GM23338 (cell line): ENCODE results near the gene SFT2D3. TPM values are rescaled to one million over a fixed set of nuclear protein-coding genes. Genes with fewer than 3 reads are reported as not detected.
A peak's percentile ranks its signal among the peaks of the same experiment; 100 is the strongest.

Experiments
- ATAC-seq: fragments of 200-7000 bp; cut with Tn5 transposase; 3 replicates; pipeline ENCODE4 v1.9.1; 2020
- DNase-seq: peaks from one replicate; pipeline ENCODE4 v3.0.0-alpha.2; 2015; ENCODE audit warnings: low spot score
- H2AFZ ChIP-seq: fragments of 200-600 bp; sonication (generic); 2 replicates; pipeline ENCODE4 v1.8.0; 2016; ENCODE audit warnings: antibody characterized with exemption, mild to moderate bottlenecking, moderate library complexity
- H3F3A ChIP-seq: fragments of 200-600 bp; sonication (generic); replicated peaks from 2 replicates; pipeline ENCODE4 v1.8.0; 2017; ENCODE audit warnings: antibody characterized with exemption, mixed run types, low read depth
- H3K27ac ChIP-seq: fragments of 200-600 bp; sonication (generic); 2 replicates; pipeline ENCODE4 v1.6.1; 2016; ENCODE audit warnings: low read depth
- H3K27me3 ChIP-seq: fragments of 200-600 bp; sonication (generic); 2 replicates; pipeline ENCODE4 v1.8.0; 2016; ENCODE audit warnings: mild to moderate bottlenecking, mixed run types, moderate library complexity; ENCODE audit not compliant: insufficient read depth
- H3K36me3 ChIP-seq: fragments of 200-600 bp; sonication (generic); 2 replicates; pipeline ENCODE4 v1.8.0; 2016; ENCODE audit warnings: mild to moderate bottlenecking; ENCODE audit not compliant: insufficient read depth
- H3K4me1 ChIP-seq: fragments of 200-600 bp; sonication (generic); 2 replicates; pipeline ENCODE4 v1.8.0; 2016; ENCODE audit warnings: mild to moderate bottlenecking, moderate library complexity; ENCODE audit not compliant: insufficient read depth
- H3K4me2 ChIP-seq: fragments of 200-600 bp; sonication (generic); 2 replicates; pipeline ENCODE4 v1.7.1; 2017; ENCODE audit warnings: mixed run types
- H3K4me3 ChIP-seq: fragments of 200-600 bp; sonication (generic); 2 replicates; pipeline ENCODE4 v1.6.1; 2016; ENCODE audit warnings: mixed run types
- H3K79me2 ChIP-seq: fragments of 200-600 bp; sonication (generic); replicated peaks from 2 replicates; pipeline ENCODE4 v1.8.0; 2017; ENCODE audit warnings: mild to moderate bottlenecking; ENCODE audit not compliant: insufficient read depth
- H3K9me2 ChIP-seq: fragments of 200-600 bp; sonication (generic); 2 replicates; pipeline ENCODE4 v1.8.0; 2017; ENCODE audit not compliant: insufficient read depth
- H4K20me1 ChIP-seq: fragments of 200-600 bp; sonication (generic); replicated peaks from 2 replicates; pipeline ENCODE4 v1.8.0; 2017; ENCODE audit warnings: mild to moderate bottlenecking; ENCODE audit not compliant: insufficient read depth
- H3K27ac Mint-ChIP-seq: 2 replicates; pipeline ENCODE4 v1.8.0; 2020; ENCODE audit warnings: inconsistent platforms, mild to moderate bottlenecking, moderate library complexity, mixed read lengths
- H3K27me3 Mint-ChIP-seq: 3 replicates; pipeline ENCODE4 v1.8.0; 2022; ENCODE audit warnings: low read depth, mild to moderate bottlenecking, moderate library complexity, mixed read lengths, inconsistent platforms; ENCODE audit not compliant: insufficient read depth, poor library complexity
- H3K36me3 Mint-ChIP-seq: 3 replicates; pipeline ENCODE4 v1.8.0; 2021; ENCODE audit warnings: low read depth, mild to moderate bottlenecking, inconsistent platforms, moderate library complexity, mixed read lengths
- H3K4me1 Mint-ChIP-seq: 3 replicates; pipeline ENCODE4 v1.8.0; 2020; ENCODE audit warnings: mild to moderate bottlenecking, inconsistent platforms, mixed read lengths
- H3K4me3 Mint-ChIP-seq: 3 replicates; pipeline ENCODE4 v1.8.0; 2021; ENCODE audit warnings: moderate library complexity, mild to moderate bottlenecking, inconsistent platforms, mixed read lengths
- H3K9me3 Mint-ChIP-seq: 3 replicates; pipeline ENCODE4 v1.8.0; 2020; ENCODE audit warnings: moderate library complexity, mild to moderate bottlenecking, inconsistent platforms, mixed read lengths
- CREB1 ChIP-seq: fragments of 250-450 bp; sonication (Bioruptor Pico); IDR thresholded peaks from 2 replicates; pipeline ENCODE4 v1.5.0; 2020; ENCODE audit warnings: low read depth, mild to moderate bottlenecking, moderate library complexity
- CTCF ChIP-seq, 2 experiments: fragments of 200-600 bp in 1 of 2; sonication (generic) in 1 of 2; conservative IDR thresholded peaks; 2 replicates each; pipeline versions ENCODE4 v1.5.1 to v1.6.1; 2016 to 2017; ENCODE audit warnings: antibody characterized with exemption in 2 of 2, low read depth in 2 of 2, mild to moderate bottlenecking in 2 of 2, moderate library complexity in 1 of 2
- EZH2 ChIP-seq: fragments of 200-600 bp; sonication (generic); IDR thresholded peaks from one replicate; pipeline ENCODE4 v1.8.0; 2017; ENCODE audit warnings: antibody characterized with exemption, mild to moderate bottlenecking, low read depth; ENCODE audit not compliant: unreplicated experiment
- POLR2AphosphoS5 ChIP-seq: IDR thresholded peaks from 2 replicates; pipeline ENCODE4 v1.6.1; 2016; ENCODE audit warnings: antibody characterized with exemption, low read depth
- ZNF114 ChIP-seq: fragments of 250-450 bp; sonication (Bioruptor Pico); IDR thresholded peaks from 2 replicates; pipeline ENCODE4 v1.5.0; 2020; ENCODE audit warnings: mild to moderate bottlenecking, moderate library complexity
- ZNF331 ChIP-seq: fragments of 250-450 bp; sonication (Bioruptor Pico); IDR thresholded peaks from 2 replicates; pipeline ENCODE4 v1.5.0; 2020; ENCODE audit warnings: low read depth, mild to moderate bottlenecking, moderate library complexity
- polyA plus RNA-seq: library from polyadenylated mRNA; unstranded; fragments of >200 nt; fragmentation: Nextera tagmentation; extraction: Ambion mirVana; gene quantifications from 2 replicates; pipeline ENCODE4 v1.2.1, GENCODE V29; 2016
- total RNA-seq: library from RNA; depleted of rRNA; stranded (reverse); fragments of >200 nt; shearing (Covaris generic); gene quantifications from 2 replicates; pipeline ENCODE4 v1.2.3, GENCODE V29; 2014
- TF ChIP-seq, protein P1 (sequence below): IDR thresholded peaks from 2 replicates; pipeline ENCODE4 v1.6.1; 2016; ENCODE audit warnings: antibody characterized with exemption
- TF ChIP-seq, protein P2 (sequence below): IDR thresholded peaks from one replicate; pipeline ENCODE4 v1.6.1; 2018; ENCODE audit warnings: antibody characterized with exemption; ENCODE audit not compliant: unreplicated experiment

The SFT2D3 gene
- total and polyA plus RNA-seq, 2 experiments from 2014 or later = 13.7 TPM; not detected in 1

GRCh38 chr2:127673291-127674069 lies 27.8 kb upstream of the SFT2D3 start:
- Histone ChIP-seq H3K4me3 (no peak overlapping the region), H2AFZ (no peak overlapping the region), H3K27me3 (peaks cover 52% of the 10 kb centered on the region), H3K4me1 (peaks cover 6% of the 10 kb centered on the region), H3K27ac (no peak overlapping the region), H4K20me1 (no peaks in the 10 kb centered on the region), H3K9me2 (no peaks in the 10 kb centered on the region), H3K36me3 (no peaks in the 10 kb centered on the region), H3K79me2 (no peaks in the 10 kb centered on the region), H3K4me2 (no peak overlapping the region), H3F3A (0 out of 2 replicates have a peak, but pooled peaks cover 4% of the 10 kb centered on the region)
- Mint-ChIP-seq H3K9me3 (no peaks in the 10 kb centered on the region; the same call in 2 of the 3 replicates), H3K4me3 (peak overlapping the region; percentile 76; the same call in 2 of the 3 replicates), H3K4me1 (peaks cover 8% of the 10 kb centered on the region), H3K27me3 (peaks cover 46% of the 10 kb centered on the region), H3K36me3 (no peaks in the 10 kb centered on the region), H3K27ac (no peak overlapping the region)
- ATAC-seq = no peak
- no peak for DNase-seq
- TF ChIP-seq, protein P1, sequence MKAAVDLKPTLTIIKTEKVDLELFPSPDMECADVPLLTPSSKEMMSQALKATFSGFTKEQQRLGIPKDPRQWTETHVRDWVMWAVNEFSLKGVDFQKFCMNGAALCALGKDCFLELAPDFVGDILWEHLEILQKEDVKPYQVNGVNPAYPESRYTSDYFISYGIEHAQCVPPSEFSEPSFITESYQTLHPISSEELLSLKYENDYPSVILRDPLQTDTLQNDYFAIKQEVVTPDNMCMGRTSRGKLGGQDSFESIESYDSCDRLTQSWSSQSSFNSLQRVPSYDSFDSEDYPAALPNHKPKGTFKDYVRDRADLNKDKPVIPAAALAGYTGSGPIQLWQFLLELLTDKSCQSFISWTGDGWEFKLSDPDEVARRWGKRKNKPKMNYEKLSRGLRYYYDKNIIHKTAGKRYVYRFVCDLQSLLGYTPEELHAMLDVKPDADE = no peak
- TF ChIP-seq CREB1 (CRISPR knock-in tag) (no peak), ZNF114 (CRISPR knock-in tag) (no peak), ZNF331 (CRISPR knock-in tag) (no peak), CTCF (conservative IDR thresholded peaks at IDR 0.05; ENCODE audit: low read depth in 2 of 2) (no peak), EZH2 (no peak), POLR2AphosphoS5 (no peak)

- H3K27ac Mint-ChIP-seq = no peak overlapping the region
- Histone ChIP-seq H2AFZ (peak overlapping the region; percentile 91), H3K36me3 (no peaks in the 10 kb centered on the region), H4K20me1 (no peaks in the 10 kb centered on the region), H3K4me2 (peak overlapping the region; percentile 83), H3K9me2 (no peaks in the 10 kb centered on the region), H3K4me1 (peaks cover 6% of the 10 kb centered on the region), H3K27ac (no peak overlapping the region), H3K4me3 (peak overlapping the region; percentile 58), H3F3A (0 out of 2 replicates have a peak, but pooled peaks cover 4% of the 10 kb centered on the region), H3K27me3 (peaks cover 52% of the 10 kb centered on the region), H3K79me2 (no peaks in the 10 kb centered on the region)
- DNase-seq (peak; percentile 47), ATAC-seq (peak; percentile 53)
- H3K36me3 Mint-ChIP-seq = no peaks in the 10 kb centered on the region
- peaks cover 8% of the 10 kb centered on the region for H3K4me1 Mint-ChIP-seq
- H3K9me3 Mint-ChIP-seq = no peaks in the 10 kb centered on the region; the same call in 2 of the 3 replicates
- peak overlapping the region; percentile 76 for H3K4me3 Mint-ChIP-seq
- TF ChIP-seq, protein P2, sequence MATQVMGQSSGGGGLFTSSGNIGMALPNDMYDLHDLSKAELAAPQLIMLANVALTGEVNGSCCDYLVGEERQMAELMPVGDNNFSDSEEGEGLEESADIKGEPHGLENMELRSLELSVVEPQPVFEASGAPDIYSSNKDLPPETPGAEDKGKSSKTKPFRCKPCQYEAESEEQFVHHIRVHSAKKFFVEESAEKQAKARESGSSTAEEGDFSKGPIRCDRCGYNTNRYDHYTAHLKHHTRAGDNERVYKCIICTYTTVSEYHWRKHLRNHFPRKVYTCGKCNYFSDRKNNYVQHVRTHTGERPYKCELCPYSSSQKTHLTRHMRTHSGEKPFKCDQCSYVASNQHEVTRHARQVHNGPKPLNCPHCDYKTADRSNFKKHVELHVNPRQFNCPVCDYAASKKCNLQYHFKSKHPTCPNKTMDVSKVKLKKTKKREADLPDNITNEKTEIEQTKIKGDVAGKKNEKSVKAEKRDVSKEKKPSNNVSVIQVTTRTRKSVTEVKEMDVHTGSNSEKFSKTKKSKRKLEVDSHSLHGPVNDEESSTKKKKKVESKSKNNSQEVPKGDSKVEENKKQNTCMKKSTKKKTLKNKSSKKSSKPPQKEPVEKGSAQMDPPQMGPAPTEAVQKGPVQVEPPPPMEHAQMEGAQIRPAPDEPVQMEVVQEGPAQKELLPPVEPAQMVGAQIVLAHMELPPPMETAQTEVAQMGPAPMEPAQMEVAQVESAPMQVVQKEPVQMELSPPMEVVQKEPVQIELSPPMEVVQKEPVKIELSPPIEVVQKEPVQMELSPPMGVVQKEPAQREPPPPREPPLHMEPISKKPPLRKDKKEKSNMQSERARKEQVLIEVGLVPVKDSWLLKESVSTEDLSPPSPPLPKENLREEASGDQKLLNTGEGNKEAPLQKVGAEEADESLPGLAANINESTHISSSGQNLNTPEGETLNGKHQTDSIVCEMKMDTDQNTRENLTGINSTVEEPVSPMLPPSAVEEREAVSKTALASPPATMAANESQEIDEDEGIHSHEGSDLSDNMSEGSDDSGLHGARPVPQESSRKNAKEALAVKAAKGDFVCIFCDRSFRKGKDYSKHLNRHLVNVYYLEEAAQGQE = no peak
- TF ChIP-seq EZH2 (peak; percentile 48), CREB1 (CRISPR knock-in tag) (0 out of 2 replicates have a peak, but pooled peaks have one; percentile 16)
- peaks cover 46% of the 10 kb centered on the region for H3K27me3 Mint-ChIP-seq
These were observed 26.8 kb upstream of the SFT2D3 start for GRCh38 chr2:127674241-127675209.
